Calu3 (cell line): ENCODE data around the gene LARGE1. TPM values are rescaled to one million over a fixed set of nuclear protein-coding genes. Genes with fewer than 3 reads are reported as not detected.

Experiments
- BruUV-seq: library from RNA; stranded (reverse); fragments of 400-500 nt; replicated peaks from 2 replicates; lab custom pipeline; 2021; lab: Mats Ljungman, UMichigan
- CTCF ChIA-PET: fragments of 300-600 bp; sonication (Branson Sonifier 250); formaldehyde crosslinking; loops from one replicate; lab custom pipeline; 2022; ENCODE audit warnings: antibody characterized with exemption; lab: Charles Lee
- DNase-seq: peaks from one replicate; pipeline ENCODE4 v3.0.0; 2022
- H3K27ac Mint-ChIP-seq: one replicate; pipeline ENCODE4 v1.8.0; 2022; ENCODE audit warnings: mixed read lengths; ENCODE audit not compliant: unreplicated experiment
- H3K27me3 Mint-ChIP-seq: one replicate; pipeline ENCODE4 v1.8.0; 2022; ENCODE audit warnings: mixed read lengths; ENCODE audit not compliant: unreplicated experiment
- H3K36me3 Mint-ChIP-seq: one replicate; pipeline ENCODE4 v1.8.0; 2022; ENCODE audit warnings: mild to moderate bottlenecking, moderate library complexity, mixed read lengths; ENCODE audit not compliant: insufficient read depth, unreplicated experiment
- H3K4me1 Mint-ChIP-seq: one replicate; pipeline ENCODE4 v1.8.0; 2022; ENCODE audit warnings: mild to moderate bottlenecking, low read depth, mixed read lengths; ENCODE audit not compliant: unreplicated experiment
- H3K4me3 Mint-ChIP-seq: one replicate; pipeline ENCODE4 v1.8.0; 2022; ENCODE audit warnings: mild to moderate bottlenecking, low read depth, moderate library complexity, mixed read lengths; ENCODE audit not compliant: unreplicated experiment
- H3K9me3 Mint-ChIP-seq: one replicate; pipeline ENCODE4 v1.8.0; 2022; ENCODE audit warnings: low read depth, mixed read lengths; ENCODE audit not compliant: unreplicated experiment
- intact Hi-C: fragments of 100-400 bp; cut with micrococcal nuclease; formaldehyde crosslinking; loops from one replicate; pipeline ENCODE4 v1.10.0; 2022; ENCODE audit not compliant: unreplicated experiment
- total RNA-seq: library from RNA; stranded (reverse); gene quantifications from 2 replicates; pipeline ENCODE4 v1.2.3, GENCODE V29; 2022
- TF ChIP-seq, protein P1 (sequence below): fragments of 200-600 bp; IDR thresholded peaks from one replicate; pipeline ENCODE4 v1.8.0; 2022; ENCODE audit warnings: antibody characterized with exemption; ENCODE audit not compliant: unreplicated experiment

Gene LARGE1
- total RNA-seq, 1 experiment from 2014 or later: 11.6 TPM

DNA sequence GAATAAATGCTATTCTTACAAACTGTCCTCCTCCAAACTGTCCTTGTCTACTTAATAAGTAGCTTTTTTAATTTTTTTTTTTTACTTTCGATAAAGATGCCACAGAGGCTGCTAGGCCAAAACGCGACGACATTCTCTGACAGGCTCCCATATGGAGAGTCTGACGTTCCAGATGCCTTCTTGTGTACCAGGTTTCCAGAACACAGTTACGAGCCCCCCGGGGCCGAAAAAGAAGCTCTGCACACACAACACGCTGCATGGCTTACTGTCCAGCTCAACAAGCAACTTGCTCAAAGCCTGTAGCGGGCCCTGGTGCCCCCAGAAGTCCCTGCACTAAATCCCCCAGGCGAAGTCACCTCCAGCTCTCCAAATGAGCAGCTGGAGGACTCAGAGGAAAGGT, 39.3 kb downstream of the LARGE1 start:
- Mint-ChIP-seq H3K4me3 (no peak overlapping the region), H3K36me3 (no peaks in the 10 kb centered on the region), H3K9me3 (peaks cover 2% of the 10 kb centered on the region), H3K4me1 (no peaks in the 10 kb centered on the region), H3K27me3 (no peaks in the 10 kb centered on the region), H3K27ac (no peak overlapping the region)
- no peak for DNase-seq
- TF ChIP-seq, protein P1, sequence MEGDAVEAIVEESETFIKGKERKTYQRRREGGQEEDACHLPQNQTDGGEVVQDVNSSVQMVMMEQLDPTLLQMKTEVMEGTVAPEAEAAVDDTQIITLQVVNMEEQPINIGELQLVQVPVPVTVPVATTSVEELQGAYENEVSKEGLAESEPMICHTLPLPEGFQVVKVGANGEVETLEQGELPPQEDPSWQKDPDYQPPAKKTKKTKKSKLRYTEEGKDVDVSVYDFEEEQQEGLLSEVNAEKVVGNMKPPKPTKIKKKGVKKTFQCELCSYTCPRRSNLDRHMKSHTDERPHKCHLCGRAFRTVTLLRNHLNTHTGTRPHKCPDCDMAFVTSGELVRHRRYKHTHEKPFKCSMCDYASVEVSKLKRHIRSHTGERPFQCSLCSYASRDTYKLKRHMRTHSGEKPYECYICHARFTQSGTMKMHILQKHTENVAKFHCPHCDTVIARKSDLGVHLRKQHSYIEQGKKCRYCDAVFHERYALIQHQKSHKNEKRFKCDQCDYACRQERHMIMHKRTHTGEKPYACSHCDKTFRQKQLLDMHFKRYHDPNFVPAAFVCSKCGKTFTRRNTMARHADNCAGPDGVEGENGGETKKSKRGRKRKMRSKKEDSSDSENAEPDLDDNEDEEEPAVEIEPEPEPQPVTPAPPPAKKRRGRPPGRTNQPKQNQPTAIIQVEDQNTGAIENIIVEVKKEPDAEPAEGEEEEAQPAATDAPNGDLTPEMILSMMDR: no peak
- BruUV-seq: no TSS peak
- CTCF ChIA-PET: no interaction called here
- intact Hi-C loops: no loop called here

DNA sequence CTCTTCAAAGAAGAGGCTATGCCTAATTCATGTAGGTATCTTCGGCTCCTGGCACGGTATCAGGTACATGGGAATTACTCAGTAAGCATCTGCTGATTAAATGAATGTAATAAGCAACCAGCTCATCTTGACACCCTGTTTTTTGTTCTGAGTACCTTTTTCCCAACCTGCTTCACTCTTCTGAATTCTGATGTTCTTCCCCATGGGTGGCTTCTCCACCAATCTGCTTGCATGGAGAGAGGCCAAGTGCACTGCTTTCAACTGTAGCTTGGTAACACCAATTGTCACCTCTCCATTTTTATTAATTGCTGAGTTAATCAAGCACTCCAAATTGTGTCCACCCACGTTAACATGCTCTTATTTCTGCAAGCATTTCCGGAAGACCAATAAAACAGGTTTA, 40.5 kb downstream of the LARGE1 start:
- peaks cover 2% of the 10 kb centered on the region for H3K9me3 Mint-ChIP-seq
- no peaks in the 10 kb centered on the region for H3K27me3 Mint-ChIP-seq
- no peaks in the 10 kb centered on the region for H3K36me3 Mint-ChIP-seq
- TF ChIP-seq, protein P1: no peak
- intact Hi-C loops: no loop called here
- CTCF ChIA-PET: no interaction called here
- no peak for DNase-seq
- no peak overlapping the region for H3K27ac Mint-ChIP-seq
- H3K4me1 Mint-ChIP-seq: no peaks in the 10 kb centered on the region
- no TSS peak for BruUV-seq
- no peak overlapping the region for H3K4me3 Mint-ChIP-seq

DNA sequence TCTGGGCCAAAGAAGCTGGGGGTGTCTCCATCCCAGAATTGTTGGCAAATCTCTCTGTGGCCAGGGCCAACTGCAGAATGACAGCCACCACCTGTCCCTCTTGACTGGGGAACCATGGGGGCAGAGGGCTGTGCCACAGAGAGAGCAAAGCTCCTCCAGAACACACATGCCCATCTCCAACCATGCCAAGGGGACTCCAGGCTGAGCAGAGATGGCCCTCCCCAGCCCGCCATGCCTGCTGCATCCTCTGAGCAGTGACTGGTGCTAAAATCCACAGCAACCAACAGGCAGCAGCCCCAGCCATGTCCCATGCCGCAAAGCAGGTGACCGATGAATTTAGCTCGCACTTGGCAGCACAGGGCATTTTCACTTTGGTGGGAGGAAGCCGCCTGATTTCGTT, 45.0 kb downstream of the LARGE1 start:
- peaks cover 4% of the 10 kb centered on the region for H3K9me3 Mint-ChIP-seq
- H3K4me1 Mint-ChIP-seq: peaks cover 9% of the 10 kb centered on the region
- intact Hi-C loops: no loop called here
- no peak overlapping the region for H3K4me3 Mint-ChIP-seq
- CTCF ChIA-PET: no interaction called here
- no peaks in the 10 kb centered on the region for H3K36me3 Mint-ChIP-seq
- DNase-seq: no peak
- no peaks in the 10 kb centered on the region for H3K27me3 Mint-ChIP-seq
- no peak overlapping the region for H3K27ac Mint-ChIP-seq
- no TSS peak for BruUV-seq
- TF ChIP-seq, protein P1: no peak

DNA sequence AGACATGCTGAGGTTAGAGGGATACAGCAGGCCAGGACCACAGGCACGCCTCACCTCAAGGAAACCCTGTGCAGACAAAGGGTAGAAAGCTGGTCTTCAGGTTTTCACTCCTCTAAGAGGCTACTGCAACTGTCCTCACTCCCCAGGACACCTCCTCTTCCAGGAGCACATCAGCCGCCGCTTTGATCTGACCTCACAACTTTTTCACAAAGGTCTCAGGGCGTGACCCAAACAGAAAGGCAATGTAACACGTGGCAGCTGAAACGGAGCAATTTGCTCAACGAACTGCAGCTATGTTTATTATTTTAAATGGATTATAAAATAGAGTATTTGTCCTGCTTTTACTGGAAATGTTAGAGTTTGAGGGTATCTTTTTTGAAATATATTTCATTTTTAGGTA, 46.1 kb downstream of the LARGE1 start:
- CTCF ChIA-PET: no interaction called here
- BruUV-seq: no TSS peak
- H3K4me1 Mint-ChIP-seq: peaks cover 9% of the 10 kb centered on the region
- no peak overlapping the region for H3K27ac Mint-ChIP-seq
- no peaks in the 10 kb centered on the region for H3K27me3 Mint-ChIP-seq
- intact Hi-C loops: no loop called here
- peaks cover 4% of the 10 kb centered on the region for H3K9me3 Mint-ChIP-seq
- H3K36me3 Mint-ChIP-seq: no peaks in the 10 kb centered on the region
- no peak overlapping the region for H3K4me3 Mint-ChIP-seq
- no peak for DNase-seq
- TF ChIP-seq, protein P1: no peak

DNA sequence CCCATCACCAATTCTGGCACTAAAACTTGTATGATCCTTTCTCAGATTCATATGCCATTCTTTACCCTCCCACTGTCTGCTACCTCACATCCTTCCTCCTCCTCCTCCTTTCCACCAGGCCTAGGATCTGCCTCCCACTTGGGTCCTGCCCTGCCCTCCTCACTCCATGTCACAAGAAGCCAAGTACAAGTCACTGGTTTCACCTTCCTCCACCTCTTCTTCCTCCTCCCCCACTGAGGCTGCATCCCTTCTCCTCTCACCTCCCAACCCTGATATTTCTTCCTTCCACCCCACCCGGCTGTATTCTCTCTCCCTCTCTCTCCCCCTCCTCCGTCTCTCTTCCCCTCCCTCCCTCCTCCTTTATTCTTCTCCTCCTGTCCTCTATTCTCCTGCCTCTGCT, 46.6 kb downstream of the LARGE1 start:
- no peak for DNase-seq
- peaks cover 4% of the 10 kb centered on the region for H3K9me3 Mint-ChIP-seq
- H3K36me3 Mint-ChIP-seq: no peaks in the 10 kb centered on the region
- intact Hi-C loops: no loop called here
- no peak overlapping the region for H3K4me3 Mint-ChIP-seq
- H3K4me1 Mint-ChIP-seq: peaks cover 9% of the 10 kb centered on the region
- TF ChIP-seq, protein P1: no peak
- CTCF ChIA-PET: no interaction called here
- H3K27ac Mint-ChIP-seq: no peak overlapping the region
- BruUV-seq: no TSS peak
- no peaks in the 10 kb centered on the region for H3K27me3 Mint-ChIP-seq
